Astrocyte of the cerebellum (primary cell): ENCODE data around the gene MMD.
"Not testable (repeated sequence)": the region's sequence is repeated elsewhere in the genome, so short reads cannot be mapped to it uniquely, and the experiment has no call there.

Source experiments
- DNase-seq: peaks from one replicate; pipeline ENCODE4 v3.0.0-alpha.2; 2011; ENCODE audit warnings: low read depth
- H3K4me3 ChIP-seq: 2 replicates; pipeline ENCODE4 v1.5.1; 2011; ENCODE audit warnings: mild to moderate bottlenecking, low read depth, low read length, moderate library complexity
- in situ Hi-C: cut with HindIII; loops from 2 replicates; pipeline ENCODE4 v1.10.0; 2017; ENCODE audit warnings: low sequenced_read_pairs
- TF ChIP-seq, protein P1 (sequence below): IDR thresholded peaks from 2 replicates; pipeline ENCODE4 v1.5.1; 2012; ENCODE audit warnings: low read length, low read depth, moderate library complexity, mild to moderate bottlenecking; ENCODE audit errors: missing control alignments

The MMD gene

DNA sequence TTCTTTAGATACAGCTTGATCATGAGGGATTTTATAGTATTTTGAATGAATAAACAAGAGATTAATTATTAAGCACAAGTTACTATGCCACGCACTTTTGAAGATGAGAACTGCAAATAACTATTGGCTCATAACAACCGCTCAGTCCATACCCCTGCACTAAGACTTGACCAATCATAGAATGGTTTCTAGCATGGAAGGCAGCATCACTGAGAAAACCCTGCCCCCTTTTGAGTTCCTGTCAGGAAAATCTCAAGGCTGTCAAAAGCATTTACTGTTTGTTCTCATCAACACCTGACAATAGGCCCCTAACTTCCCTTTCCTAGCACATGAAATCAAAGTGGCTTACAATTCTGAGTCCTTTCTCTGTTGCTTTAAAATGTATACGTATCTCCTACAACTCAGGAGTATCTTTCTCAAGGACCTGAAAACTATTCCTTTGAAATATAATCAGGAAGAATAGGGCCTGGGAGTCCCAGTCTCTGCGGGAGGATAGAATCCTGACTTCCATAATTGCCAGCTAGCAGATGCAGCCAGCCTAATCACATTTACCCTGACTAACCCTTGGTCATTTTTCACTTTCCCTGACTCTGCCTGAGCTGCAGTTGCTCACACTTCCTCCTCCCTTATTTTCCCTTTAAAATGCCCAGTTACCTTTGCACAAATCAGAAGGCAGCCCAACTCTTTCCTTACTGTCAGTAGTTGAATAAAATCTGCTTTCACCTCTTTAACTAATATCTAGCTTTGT lies 9.1 kb upstream of the MMD start:
- TF ChIP-seq, protein P1, sequence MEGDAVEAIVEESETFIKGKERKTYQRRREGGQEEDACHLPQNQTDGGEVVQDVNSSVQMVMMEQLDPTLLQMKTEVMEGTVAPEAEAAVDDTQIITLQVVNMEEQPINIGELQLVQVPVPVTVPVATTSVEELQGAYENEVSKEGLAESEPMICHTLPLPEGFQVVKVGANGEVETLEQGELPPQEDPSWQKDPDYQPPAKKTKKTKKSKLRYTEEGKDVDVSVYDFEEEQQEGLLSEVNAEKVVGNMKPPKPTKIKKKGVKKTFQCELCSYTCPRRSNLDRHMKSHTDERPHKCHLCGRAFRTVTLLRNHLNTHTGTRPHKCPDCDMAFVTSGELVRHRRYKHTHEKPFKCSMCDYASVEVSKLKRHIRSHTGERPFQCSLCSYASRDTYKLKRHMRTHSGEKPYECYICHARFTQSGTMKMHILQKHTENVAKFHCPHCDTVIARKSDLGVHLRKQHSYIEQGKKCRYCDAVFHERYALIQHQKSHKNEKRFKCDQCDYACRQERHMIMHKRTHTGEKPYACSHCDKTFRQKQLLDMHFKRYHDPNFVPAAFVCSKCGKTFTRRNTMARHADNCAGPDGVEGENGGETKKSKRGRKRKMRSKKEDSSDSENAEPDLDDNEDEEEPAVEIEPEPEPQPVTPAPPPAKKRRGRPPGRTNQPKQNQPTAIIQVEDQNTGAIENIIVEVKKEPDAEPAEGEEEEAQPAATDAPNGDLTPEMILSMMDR, result no peak
- in situ Hi-C loops, result no loop called here
- no peak overlapping the region for H3K4me3 ChIP-seq
- no peak for DNase-seq

DNA sequence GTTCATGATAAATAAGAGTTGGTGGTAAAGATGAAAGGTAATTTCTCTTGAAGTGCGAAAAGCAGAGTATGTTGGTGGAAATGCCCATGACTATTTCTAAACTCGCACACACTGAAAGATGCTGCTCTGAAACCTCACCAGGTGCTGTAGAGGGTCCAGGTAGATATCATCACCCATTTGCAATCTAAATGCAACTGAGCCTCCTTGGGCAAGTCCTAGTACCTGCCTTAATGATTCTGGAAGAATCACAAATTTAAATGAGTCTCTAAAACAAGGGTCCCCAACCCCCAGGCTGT lies 5.9 kb upstream of the MMD start:
- DNase-seq, result no peak
- no peak overlapping the region for H3K4me3 ChIP-seq
- in situ Hi-C loops, result no loop called here
- TF ChIP-seq, protein P1, result no peak

DNA sequence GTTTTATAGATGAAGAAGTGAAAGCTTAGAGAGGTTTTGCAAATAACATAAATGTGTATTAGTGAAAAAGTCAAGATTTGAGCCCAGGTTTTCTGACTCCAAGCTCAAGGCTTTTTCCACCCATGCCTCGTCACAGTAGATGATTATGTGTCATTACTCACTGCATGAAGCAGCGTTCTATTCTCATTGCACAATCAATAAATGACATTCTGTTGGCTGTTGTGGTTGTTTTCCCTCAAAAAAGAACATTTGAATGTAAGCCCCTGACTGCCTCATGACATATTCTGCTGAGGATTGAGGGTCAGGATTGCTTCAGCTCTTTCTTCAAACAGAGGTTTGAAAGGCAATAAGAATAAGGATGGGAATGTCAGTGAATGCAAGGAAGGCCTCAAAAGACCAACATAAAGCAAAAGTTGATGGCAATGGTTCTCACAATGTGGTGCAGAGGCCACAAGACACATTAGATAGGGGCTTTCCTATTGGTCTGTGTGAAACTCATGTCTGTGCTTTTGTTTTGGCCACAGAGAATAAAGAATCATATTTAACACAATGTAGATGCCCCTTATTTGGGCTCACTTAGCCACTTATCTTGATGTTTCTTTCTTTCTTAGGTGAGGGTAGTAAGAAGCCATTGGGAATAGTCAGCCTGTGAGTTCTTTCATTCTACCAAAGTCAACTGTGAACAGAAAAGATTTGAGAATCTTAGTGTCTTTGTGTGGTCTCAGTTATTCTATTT lies 5.4 kb upstream of the MMD start:
- H3K4me3 ChIP-seq, result no peak overlapping the region
- TF ChIP-seq, protein P1, result no peak
- in situ Hi-C loops, result no loop called here
- DNase-seq, result no peak

DNA sequence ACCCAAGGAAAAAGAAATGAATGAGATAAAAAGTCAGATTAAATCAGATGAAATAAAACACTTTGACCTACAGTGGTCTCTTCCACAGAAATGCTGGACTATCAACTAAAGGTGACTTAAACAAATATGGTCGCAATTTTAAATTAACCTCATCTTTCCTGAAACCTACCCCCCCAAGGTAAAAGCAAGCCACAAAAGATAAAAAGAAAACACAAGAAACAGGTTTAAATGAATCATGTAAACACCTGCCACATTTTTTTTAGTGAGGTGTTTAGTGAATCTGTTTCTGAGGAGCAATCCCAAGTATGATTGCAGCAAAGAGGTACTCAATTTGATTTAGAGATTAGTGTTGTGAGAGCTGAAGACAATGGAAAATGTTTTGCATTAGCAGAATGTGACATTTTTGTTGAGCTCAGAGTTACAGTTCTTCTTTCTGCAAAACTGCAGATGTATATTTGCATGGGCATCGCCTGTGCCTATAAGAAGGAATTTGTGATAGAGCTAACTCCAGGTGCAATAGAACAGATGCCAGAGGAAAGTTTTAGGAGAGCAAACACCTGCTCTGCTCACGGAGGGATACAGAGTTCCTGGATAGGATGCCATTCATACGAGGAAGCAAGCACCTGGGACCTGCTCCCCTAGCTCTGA lies 3.4 kb upstream of the MMD start:
- TF ChIP-seq, protein P1, result no peak
- no peak for DNase-seq
- in situ Hi-C loops, result no loop called here
- H3K4me3 ChIP-seq, result no peak overlapping the region

DNA sequence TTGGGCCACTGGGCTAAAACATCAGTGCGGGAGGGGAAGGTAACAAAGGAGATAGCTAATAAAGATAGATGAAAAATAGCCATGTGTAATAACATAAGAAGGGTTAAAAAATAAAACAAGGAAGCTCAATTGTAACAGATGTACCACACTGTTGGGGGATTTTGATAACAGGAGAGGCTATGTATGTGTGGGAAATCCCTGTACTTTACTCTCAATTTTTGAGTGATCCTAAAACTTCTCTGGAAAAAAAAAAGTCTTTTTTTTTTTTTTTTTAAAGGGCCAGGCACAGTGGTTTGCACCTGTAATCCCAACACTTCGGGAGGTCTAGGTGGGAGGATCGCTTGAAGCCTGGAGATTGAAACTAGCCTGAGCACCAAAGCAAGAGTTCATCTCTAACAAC lies 1.9 kb upstream of the MMD start:
- in situ Hi-C loops, result no loop called here
- no peak for DNase-seq
- TF ChIP-seq, protein P1, result no peak

DNA sequence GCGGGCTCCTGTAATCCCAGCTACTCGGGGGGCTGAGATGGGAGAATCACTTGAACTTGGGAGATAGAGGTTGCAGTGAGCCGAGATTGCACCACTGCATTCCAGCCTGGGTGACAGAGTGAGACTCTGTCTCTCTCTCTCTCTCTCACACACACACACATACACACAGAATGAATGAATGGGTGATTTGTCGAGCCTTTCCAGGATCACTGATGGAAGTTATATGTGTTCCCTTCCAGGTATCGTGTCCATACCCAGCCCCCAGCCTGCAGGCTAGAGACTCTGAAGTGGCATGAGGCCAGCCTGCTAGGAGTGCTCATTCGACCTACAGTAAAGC lies 1.2 kb upstream of the MMD start:
- H3K4me3 ChIP-seq, DNase-seq, in situ Hi-C loops: not testable (repeated sequence)

More for the DNA sequence above, 1.9 kb upstream of the MMD start:
- no peak overlapping the region for H3K4me3 ChIP-seq

DNA sequence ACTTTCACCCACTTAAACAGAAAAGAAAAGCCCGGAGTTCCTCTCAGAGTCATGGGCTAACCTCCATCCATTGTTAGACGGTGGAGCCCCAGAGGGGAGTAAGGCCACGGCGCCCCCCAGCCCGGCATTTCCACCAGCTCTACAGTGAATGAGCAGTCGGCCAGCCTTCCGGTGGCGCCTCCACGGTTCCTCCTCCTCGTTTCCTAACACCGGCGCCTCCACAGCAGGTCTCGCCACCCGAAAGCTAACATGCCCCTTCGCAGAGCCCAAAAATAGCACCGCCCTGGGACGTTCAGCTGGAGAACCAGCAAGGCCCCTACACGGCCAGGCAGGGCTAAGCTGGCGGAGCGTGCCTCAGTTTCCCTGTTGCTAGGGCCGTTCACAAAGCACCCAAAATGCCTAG lies 858 bp downstream of the MMD start:
- TF ChIP-seq, protein P1, result no peak
- H3K4me3 ChIP-seq, result peak overlapping the region; percentile 80
- in situ Hi-C loops, result no loop called here
- no peak for DNase-seq
